NB4 (cell line): ENCODE data around the gene TSN.
A peak's percentile ranks its signal among the peaks of the same experiment; 100 is the strongest.
"Not testable (repeated sequence)": the region's sequence is repeated elsewhere in the genome, so short reads cannot be mapped to it uniquely, and the experiment has no call there.

ENCODE experiments used
- DNase-seq: peaks from one replicate; pipeline ENCODE4 v3.0.0; 2010; ENCODE audit warnings: low read depth
- H3K4me3 ChIP-seq: one replicate; pipeline ENCODE4 v1.5.1; 2011; ENCODE audit warnings: mild to moderate bottlenecking, low read depth, low read length, moderate library complexity
- MAX ChIP-seq: IDR thresholded peaks from 2 replicates; pipeline ENCODE4 v1.6.1; 2011; ENCODE audit warnings: low read depth, low read length
- MYC ChIP-seq: IDR thresholded peaks from 2 replicates; pipeline ENCODE4 v1.6.1; 2011; ENCODE audit warnings: low read depth, low read length
- POLR2A ChIP-seq: IDR thresholded peaks from 2 replicates; pipeline ENCODE4 v1.6.1; 2011; ENCODE audit warnings: mild to moderate bottlenecking; ENCODE audit not compliant: insufficient read length; ENCODE audit errors: extremely low read depth
- TF ChIP-seq, protein P1 (sequence below): IDR thresholded peaks from one replicate; pipeline ENCODE4 v1.5.1; 2012; ENCODE audit warnings: low read depth, low read length

The TSN gene

GRCh38 chr2:121803503-121803902 lies 48.1 kb downstream of the TSN start:
- DNase-seq: peak; percentile 18
- TF ChIP-seq MAX (no peak), POLR2A (no peak), MYC (no peak)
- TF ChIP-seq, protein P1, sequence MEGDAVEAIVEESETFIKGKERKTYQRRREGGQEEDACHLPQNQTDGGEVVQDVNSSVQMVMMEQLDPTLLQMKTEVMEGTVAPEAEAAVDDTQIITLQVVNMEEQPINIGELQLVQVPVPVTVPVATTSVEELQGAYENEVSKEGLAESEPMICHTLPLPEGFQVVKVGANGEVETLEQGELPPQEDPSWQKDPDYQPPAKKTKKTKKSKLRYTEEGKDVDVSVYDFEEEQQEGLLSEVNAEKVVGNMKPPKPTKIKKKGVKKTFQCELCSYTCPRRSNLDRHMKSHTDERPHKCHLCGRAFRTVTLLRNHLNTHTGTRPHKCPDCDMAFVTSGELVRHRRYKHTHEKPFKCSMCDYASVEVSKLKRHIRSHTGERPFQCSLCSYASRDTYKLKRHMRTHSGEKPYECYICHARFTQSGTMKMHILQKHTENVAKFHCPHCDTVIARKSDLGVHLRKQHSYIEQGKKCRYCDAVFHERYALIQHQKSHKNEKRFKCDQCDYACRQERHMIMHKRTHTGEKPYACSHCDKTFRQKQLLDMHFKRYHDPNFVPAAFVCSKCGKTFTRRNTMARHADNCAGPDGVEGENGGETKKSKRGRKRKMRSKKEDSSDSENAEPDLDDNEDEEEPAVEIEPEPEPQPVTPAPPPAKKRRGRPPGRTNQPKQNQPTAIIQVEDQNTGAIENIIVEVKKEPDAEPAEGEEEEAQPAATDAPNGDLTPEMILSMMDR: no peak
- no peak overlapping the region for H3K4me3 ChIP-seq

DNA sequence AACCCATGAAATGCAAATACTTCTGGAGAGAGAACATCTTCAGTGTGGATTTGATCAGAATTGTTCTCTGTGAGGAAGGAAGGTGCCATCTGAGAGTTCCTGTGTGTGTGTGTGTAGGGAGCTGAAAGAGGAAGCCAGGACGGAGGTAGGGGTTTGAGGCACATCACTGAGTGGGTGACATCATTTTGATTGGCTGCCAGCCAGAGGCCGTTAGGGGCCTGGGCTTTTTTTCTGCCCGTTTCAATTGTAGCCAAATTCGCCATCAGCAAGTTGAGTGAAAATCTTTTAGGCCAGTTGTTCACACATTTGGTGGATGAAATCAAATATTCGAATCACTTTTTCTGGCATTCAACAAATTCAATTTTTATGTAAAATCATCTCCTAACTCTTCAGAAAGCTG lies 48.9 kb downstream of the TSN start:
- no peak overlapping the region for H3K4me3 ChIP-seq
- TF ChIP-seq, protein P1: no peak
- TF ChIP-seq POLR2A: no peak
- no peak for TF ChIP-seq MYC
- no peak for TF ChIP-seq MAX
- peak; percentile 87 for DNase-seq

GRCh38 chr2:121804997-121805765 lies 49.7 kb downstream of the TSN start:
- no peak for TF ChIP-seq MYC
- TF ChIP-seq MAX: no peak
- TF ChIP-seq, protein P1: no peak
- TF ChIP-seq POLR2A: no peak
- DNase-seq: no peak
- no peak overlapping the region for H3K4me3 ChIP-seq

GRCh38 chr2:121805766-121806143 lies 50.3 kb downstream of the TSN start:
- DNase-seq: no peak
- no peak overlapping the region for H3K4me3 ChIP-seq
- no peak for TF ChIP-seq MAX
- TF ChIP-seq, protein P1: no peak
- no peak for TF ChIP-seq POLR2A
- TF ChIP-seq MYC: no peak

DNA sequence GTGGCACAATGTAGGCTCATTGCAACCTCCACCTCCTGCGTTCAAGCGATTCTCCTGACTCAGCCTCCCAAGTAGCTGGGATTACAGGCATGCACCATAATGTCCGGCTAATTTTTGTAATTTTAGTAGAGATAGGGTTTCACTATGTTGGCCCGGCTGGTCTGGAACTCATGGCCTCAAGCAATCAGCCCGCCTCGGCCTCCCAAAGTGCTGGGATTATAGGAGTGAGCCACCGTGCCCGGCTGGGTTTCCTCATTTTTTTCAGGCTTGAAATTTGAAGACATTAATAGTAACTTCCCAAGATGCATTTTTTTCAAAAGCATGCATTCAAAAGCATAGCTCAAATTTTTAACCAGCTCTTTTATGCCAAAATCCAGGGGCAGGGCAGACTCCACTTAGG lies 52.3 kb downstream of the TSN start:
- H3K4me3 ChIP-seq, DNase-seq: not testable (repeated sequence)

GRCh38 chr2:121809607-121810006 lies 54.2 kb downstream of the TSN start:
- no peak for TF ChIP-seq MYC
- TF ChIP-seq POLR2A: no peak
- no peak for TF ChIP-seq MAX
- TF ChIP-seq, protein P1: no peak

More at GRCh38 chr2:121809607-121810006, 54.2 kb downstream of the TSN start:
- no peak for DNase-seq
- H3K4me3 ChIP-seq: no peak overlapping the region
